Muscle layer of duodenum (tissue), 2 donors: Measurements from ENCODE around the gene RXFP3.
A peak's percentile ranks its signal among the peaks of the same experiment; 100 is the strongest.

Source experiments
- H3K27ac ChIP-seq: one replicate; pipeline ENCODE4 v1.7.0; 2013; ENCODE audit warnings: mild to moderate bottlenecking, low read length
- H3K27me3 ChIP-seq: one replicate; pipeline ENCODE4 v1.7.0; 2013; ENCODE audit warnings: low read depth, mild to moderate bottlenecking, control low read depth, low read length
- H3K36me3 ChIP-seq, 2 donors: one replicate each; pipeline ENCODE4 v1.7.0; 2013; ENCODE audit warnings: low read length in 2 of 2, control low read depth in 1 of 2, mild to moderate bottlenecking in 1 of 2; ENCODE audit not compliant: insufficient read depth in 2 of 2, control insufficient read depth in 1 of 2
- H3K4me1 ChIP-seq, 2 donors: one replicate each; pipeline ENCODE4 v1.7.0; 2013; ENCODE audit warnings: low read length in 2 of 2, mild to moderate bottlenecking in 2 of 2, control low read depth in 1 of 2, moderate library complexity in 1 of 2; ENCODE audit not compliant: insufficient read depth in 2 of 2, control insufficient read depth in 1 of 2
- H3K4me3 ChIP-seq, 2 donors: one replicate each; pipeline ENCODE4 v1.7.0; 2013; ENCODE audit warnings: low read length in 2 of 2, low read depth in 1 of 2, mild to moderate bottlenecking in 1 of 2
- H3K9me3 ChIP-seq, 2 donors: one replicate each; pipeline ENCODE4 v1.7.0; 2013; ENCODE audit warnings: low read length in 2 of 2, control low read depth in 1 of 2, mild to moderate bottlenecking in 1 of 2; ENCODE audit not compliant: control insufficient read depth in 1 of 2
- donor health status: healthy.

Gene RXFP3, protein sequence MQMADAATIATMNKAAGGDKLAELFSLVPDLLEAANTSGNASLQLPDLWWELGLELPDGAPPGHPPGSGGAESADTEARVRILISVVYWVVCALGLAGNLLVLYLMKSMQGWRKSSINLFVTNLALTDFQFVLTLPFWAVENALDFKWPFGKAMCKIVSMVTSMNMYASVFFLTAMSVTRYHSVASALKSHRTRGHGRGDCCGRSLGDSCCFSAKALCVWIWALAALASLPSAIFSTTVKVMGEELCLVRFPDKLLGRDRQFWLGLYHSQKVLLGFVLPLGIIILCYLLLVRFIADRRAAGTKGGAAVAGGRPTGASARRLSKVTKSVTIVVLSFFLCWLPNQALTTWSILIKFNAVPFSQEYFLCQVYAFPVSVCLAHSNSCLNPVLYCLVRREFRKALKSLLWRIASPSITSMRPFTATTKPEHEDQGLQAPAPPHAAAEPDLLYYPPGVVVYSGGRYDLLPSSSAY

DNA sequence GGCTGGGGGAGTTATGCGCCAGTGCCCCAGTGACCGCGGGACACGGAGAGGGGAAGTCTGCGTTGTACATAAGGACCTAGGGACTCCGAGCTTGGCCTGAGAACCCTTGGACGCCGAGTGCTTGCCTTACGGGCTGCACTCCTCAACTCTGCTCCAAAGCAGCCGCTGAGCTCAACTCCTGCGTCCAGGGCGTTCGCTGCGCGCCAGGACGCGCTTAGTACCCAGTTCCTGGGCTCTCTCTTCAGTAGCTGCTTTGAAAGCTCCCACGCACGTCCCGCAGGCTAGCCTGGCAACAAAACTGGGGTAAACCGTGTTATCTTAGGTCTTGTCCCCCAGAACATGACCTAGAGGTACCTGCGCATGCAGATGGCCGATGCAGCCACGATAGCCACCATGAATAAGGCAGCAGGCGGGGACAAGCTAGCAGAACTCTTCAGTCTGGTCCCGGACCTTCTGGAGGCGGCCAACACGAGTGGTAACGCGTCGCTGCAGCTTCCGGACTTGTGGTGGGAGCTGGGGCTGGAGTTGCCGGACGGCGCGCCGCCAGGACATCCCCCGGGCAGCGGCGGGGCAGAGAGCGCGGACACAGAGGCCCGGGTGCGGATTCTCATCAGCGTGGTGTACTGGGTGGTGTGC lies at the start of gene RXFP3:
Gene RXFP3, plus strand, starts transcription at position 6 of the 636 bp plus-strand sequence. Its CDS starts 355 bp downstream, at position 361.
- no peaks in the 10 kb centered on the region for H3K9me3 ChIP-seq

DNA sequence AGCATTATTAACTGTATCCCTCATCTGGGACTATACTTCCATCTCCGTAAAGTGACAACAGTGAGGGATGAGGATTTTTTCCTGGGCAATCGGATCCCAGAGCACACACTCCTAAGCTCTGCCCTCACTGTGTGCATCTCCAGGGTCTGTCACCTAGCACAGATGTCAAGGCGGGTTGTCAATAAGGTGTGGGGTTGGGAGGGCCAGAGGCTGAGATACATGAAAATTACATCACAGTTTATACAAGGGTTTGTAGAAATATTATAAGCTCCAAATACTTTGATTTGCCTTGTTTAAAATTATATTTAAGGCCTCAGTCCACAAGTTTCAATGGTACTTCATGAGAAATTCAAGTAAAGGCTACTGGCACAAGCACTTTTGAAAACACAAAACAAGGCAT lies 48.9 kb upstream of the RXFP3 start:
- Histone ChIP-seq H3K4me1 (peaks cover 6 to 23% of the 10 kb centered on the region in 2 donors), H3K36me3 (no peaks in the 10 kb centered on the region), H3K4me3 (no peak overlapping the region), H3K27me3 (no peaks in the 10 kb centered on the region), H3K27ac (no peak overlapping the region), H3K9me3 (no peaks in the 10 kb centered on the region)

More for the DNA sequence above, at the start of gene RXFP3:
- Histone ChIP-seq H3K4me3 (peak within 1 kb of the TSS; percentile 41 to 65), H3K36me3 (no peaks in the 10 kb centered on the region), H3K27me3 (peaks cover 31% of the 10 kb centered on the region), H3K4me1 (peaks cover 0 to 18% of the 10 kb centered on the region in 2 donors), H3K27ac (no peak within 1 kb of the TSS)

DNA sequence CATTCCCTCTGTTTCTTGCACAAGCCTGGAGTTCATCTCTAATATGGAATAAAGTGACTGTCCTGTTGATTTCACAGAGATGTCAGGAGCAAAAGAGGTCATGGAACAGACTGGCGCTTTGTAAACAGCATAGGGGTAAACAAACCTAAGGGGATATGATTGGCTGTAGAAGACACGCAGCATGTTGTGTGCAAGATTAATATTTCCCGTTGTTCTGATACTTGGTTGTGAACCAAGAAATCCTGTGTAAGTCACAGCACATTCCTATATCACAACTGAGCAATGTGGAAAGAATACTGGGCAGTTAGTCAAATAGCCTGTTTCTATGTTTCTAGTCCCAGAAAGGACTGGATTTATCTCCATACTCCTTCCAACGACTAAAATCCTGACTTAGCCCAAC lies 47.6 kb upstream of the RXFP3 start:
- H3K4me1 ChIP-seq: peaks cover 6 to 32% of the 10 kb centered on the region in 2 donors
- no peak overlapping the region for H3K4me3 ChIP-seq
- no peaks in the 10 kb centered on the region for H3K9me3 ChIP-seq
- no peaks in the 10 kb centered on the region for H3K36me3 ChIP-seq
- H3K27me3 ChIP-seq: no peaks in the 10 kb centered on the region
- H3K27ac ChIP-seq: no peak overlapping the region

DNA sequence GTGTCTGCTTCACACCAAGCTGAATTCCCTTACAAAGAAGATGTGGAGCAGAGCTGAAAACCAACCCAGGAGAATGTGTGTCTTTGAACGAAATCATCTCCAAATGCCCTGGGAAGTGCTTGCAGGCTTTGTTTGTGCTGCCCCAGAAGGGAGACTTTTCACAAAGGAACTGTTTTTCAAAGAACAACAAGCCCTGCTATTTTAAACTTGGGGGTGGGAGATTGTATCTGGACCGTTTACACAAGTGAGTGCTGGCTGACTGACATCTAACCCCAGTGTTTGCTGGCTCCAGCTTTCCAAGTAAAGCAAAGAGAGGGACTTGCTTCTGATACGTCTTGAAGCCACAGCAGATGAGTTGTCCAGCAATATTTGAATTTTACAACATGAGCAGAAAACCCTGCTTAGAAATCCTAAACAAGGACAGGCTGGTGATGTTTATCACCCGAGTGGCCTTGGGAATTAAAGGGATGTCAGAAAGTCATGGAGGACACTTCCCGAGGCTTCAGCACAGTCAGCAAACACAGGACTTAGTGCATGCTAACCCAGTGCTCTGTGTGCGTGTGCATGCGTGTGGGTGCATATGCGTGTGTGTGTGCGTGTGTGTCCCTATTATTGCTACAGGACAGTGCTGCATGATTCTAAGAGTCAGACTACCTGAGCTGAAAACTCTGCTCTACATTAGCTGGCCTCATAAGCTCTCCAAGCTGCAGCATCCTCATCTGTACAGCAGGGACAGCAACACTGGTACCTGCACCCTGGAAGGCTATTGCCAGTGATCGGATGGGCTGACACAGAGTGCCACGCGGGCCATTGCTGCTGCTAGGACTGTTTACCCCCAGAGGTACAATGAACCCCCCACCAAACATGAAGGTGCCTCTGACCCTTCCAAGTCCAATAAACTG lies 45.8 kb upstream of the RXFP3 start:
- H3K4me1 ChIP-seq: peaks cover 6 to 32% of the 10 kb centered on the region in 2 donors
- no peaks in the 10 kb centered on the region for H3K36me3 ChIP-seq
- H3K27ac ChIP-seq: peak overlapping the region; percentile 67
- H3K9me3 ChIP-seq: no peaks in the 10 kb centered on the region
- peak overlapping the region; percentile 50 to 63 for H3K4me3 ChIP-seq
- no peaks in the 10 kb centered on the region for H3K27me3 ChIP-seq

DNA sequence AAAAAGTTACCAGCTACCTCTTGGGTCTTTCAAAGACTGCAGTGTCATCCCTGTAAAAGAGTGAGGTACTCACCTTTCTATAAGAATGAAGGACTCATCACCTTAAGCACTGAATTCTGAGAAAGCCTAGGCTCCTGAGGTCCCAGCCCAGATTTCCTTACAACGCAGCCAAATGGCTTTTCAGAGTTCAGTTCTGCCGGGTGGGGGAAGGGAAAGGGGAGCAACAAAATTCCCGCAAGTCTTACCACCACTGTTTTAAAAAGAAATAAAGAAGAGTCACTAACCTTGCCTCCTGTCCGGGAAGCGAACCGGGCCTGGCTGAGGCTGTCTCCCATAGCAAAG lies 44.8 kb upstream of the RXFP3 start:
- Histone ChIP-seq H3K27me3 (no peaks in the 10 kb centered on the region), H3K4me1 (peaks cover 6 to 25% of the 10 kb centered on the region in 2 donors), H3K4me3 (peak overlapping the region; percentile 50 to 63), H3K9me3 (no peaks in the 10 kb centered on the region), H3K27ac (peak overlapping the region; percentile 67), H3K36me3 (no peaks in the 10 kb centered on the region)

DNA sequence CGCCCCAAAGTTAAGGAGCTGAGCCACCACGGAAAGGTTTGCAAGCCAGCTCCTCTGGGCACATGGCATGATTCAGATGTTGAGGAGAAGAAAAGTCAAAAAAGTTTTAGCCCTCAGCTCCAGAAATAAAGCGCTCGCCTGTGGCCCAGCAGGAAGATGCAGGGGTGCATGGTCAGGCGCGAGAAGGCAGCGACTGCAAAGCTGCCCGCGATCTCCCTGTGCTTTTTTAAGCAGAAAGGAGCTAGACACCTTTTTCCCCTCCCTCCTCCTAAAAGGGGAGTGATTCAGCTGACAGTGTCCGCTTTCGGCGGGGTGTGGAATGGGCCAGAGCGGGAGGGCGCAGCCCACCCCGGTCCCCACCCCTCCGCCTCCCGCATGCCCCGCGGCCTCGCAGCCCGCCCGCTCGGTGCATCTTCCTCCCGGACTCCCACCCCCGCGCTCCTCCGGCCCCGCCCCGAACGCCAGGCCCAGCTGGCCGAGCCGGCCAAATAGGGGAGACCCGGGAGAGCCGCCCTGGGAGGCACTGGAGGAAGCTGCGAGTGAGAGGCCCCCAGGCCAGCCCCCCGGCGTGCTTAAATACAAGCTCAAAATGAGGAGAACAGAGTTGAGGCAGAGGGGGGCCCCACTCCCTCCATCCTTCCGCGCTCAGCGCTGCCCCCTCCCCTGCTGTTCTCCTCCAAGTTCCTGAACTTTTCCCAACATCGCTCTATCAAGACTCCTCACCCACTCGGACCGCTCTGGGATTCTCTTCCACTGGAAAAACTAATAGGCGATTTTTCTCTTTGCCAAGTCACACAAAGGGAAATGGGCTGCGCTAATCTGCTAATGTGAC lies 44.2 kb upstream of the RXFP3 start, which contains the start of gene ADAMTS12:
Gene ADAMTS12, minus strand, starts transcription at position 203 of the 832 bp plus-strand sequence. Its CDS starts 134 bp downstream, at position 69.
- Histone ChIP-seq H3K4me3 (peak within 1 kb of the TSS; percentile 50 to 63), H3K4me1 (peaks cover 6 to 25% of the 10 kb centered on the region in 2 donors), H3K9me3 (no peaks in the 10 kb centered on the region), H3K27ac (peak within 1 kb of the TSS; percentile 70), H3K27me3 (no peaks in the 10 kb centered on the region), H3K36me3 (no peaks in the 10 kb centered on the region)

DNA sequence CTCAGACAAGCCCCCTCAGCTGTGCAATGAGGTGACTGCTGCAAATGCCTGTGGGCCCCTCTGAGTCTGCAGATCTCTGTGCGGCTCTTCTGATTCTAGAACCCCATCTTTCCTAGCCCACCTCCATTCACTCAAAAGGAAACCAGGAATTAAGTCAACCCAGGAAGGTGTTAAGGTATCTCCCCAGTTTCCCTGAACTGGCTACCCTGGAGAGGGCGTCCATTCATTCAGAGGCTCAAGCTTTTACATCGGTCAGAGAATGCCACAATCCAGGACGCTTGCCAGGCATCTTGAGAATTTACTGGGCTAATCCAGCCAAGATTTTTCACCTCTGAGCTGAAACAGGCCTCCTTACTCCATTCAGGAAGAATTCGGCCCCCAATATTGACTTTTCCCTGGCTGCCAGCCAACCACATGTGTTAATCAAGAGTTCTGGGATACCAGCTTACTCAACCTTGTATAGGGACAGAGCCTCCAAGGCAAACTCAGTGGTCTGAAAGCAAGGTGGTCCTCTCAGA lies 43.5 kb upstream of the RXFP3 start:
- Histone ChIP-seq H3K36me3 (no peaks in the 10 kb centered on the region), H3K9me3 (no peaks in the 10 kb centered on the region), H3K4me3 (peak overlapping the region; percentile 43 to 63), H3K4me1 (peaks cover 6 to 25% of the 10 kb centered on the region in 2 donors), H3K27ac (peak overlapping the region; percentile 70), H3K27me3 (no peaks in the 10 kb centered on the region)

DNA sequence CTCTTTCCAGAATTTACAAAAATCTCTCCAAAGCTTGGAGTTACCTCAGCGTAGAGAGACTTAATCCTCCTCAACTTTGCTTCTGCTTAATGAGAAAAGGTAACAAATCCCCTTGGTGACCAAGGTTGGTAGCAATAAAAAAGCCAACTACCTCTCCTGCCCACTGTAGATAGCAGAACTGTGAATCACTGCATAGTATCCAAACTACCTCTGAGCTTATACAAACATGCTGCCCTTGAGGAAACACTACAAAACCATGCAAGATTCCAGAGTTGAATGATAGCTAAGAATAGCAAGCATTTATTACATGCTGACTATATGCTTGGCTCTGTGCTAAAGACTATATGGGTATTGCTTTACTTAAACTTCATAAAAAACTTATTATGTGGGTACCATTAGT lies 41.6 kb upstream of the RXFP3 start:
- H3K27ac ChIP-seq: no peak overlapping the region

DNA sequence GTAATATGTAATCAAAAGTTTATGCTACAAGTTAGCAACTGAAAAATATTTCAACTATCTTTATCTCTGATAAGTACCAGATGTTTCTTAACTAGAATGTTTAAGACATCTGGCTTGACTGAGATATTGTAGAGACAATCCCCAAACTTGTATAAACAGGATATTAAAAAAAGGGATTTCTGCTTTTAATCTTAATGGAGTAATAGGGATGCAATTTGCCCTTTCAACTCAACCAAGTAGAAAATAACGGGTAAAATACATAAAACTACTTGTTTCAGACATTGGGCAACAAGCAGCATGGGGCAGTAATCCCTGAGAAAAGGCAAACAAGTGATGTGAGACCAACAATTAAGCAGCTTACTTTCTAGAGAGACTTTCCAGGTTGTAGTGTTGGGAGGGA lies 35.0 kb upstream of the RXFP3 start:
- no peaks in the 10 kb centered on the region for H3K36me3 ChIP-seq

More for the DNA sequence above, 41.6 kb upstream of the RXFP3 start:
- Histone ChIP-seq H3K36me3 (no peaks in the 10 kb centered on the region), H3K27me3 (no peaks in the 10 kb centered on the region), H3K9me3 (no peaks in the 10 kb centered on the region), H3K4me3 (no peak overlapping the region), H3K4me1 (peaks cover 6 to 25% of the 10 kb centered on the region in 2 donors)

DNA sequence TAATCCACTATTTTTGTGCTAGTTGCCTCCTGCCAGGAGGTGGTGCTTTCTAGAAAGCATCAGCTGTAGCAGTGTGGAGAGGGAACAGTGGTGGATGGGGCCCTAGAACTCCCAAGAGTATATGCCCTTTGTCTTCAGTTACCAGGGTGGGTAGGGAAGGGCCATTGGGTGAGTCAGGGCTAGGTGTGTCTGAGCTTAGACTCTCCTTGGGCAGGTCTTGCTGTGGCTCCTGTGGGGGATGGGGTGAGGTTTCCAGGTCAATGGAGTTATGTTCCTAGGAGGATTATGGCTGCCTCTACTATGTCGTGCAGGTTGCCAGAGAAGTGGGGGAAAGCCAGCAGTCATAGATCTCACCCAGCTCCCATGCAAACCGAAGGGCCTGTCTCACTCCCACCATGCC lies 33.1 kb upstream of the RXFP3 start:
- peaks cover 11 to 19% of the 10 kb centered on the region in 2 donors for H3K9me3 ChIP-seq
- no peaks in the 10 kb centered on the region for H3K4me1 ChIP-seq
- no peak overlapping the region for H3K27ac ChIP-seq
- H3K4me3 ChIP-seq: no peak overlapping the region
- no peaks in the 10 kb centered on the region for H3K36me3 ChIP-seq
- H3K27me3 ChIP-seq: no peaks in the 10 kb centered on the region

More for the DNA sequence above, 35.0 kb upstream of the RXFP3 start:
- H3K27ac ChIP-seq: no peak overlapping the region
- H3K4me3 ChIP-seq: no peak overlapping the region
- H3K9me3 ChIP-seq: peaks cover 4 to 7% of the 10 kb centered on the region in 2 donors
- no peaks in the 10 kb centered on the region for H3K27me3 ChIP-seq
- no peaks in the 10 kb centered on the region for H3K4me1 ChIP-seq
